SJCRH30 (cell line): ENCODE measurements around the gene EDDM13. TPM values are rescaled to one million over a fixed set of nuclear protein-coding genes. Genes with fewer than 3 reads are reported as not detected.

Experiments used
- DNase-seq, 2 experiments: peaks; one replicate each; pipeline ENCODE4 v3.0.0-alpha.2; 2015 to 2020
- H3K27ac ChIP-seq: fragments of 250-450 bp; sonication (Bioruptor Pico); 2 replicates; pipeline ENCODE4 v1.5.1; 2020; ENCODE audit warnings: mild to moderate bottlenecking, moderate library complexity
- H3K27me3 ChIP-seq: fragments of 250-450 bp; sonication (Bioruptor Pico); 2 replicates; pipeline ENCODE4 v1.5.1; 2020; ENCODE audit warnings: mild to moderate bottlenecking, moderate library complexity
- H3K36me3 ChIP-seq: fragments of 250-450 bp; sonication (Bioruptor Pico); 2 replicates; pipeline ENCODE4 v1.5.1; 2020; ENCODE audit warnings: mild to moderate bottlenecking, moderate library complexity
- H3K4me1 ChIP-seq: fragments of 250-450 bp; sonication (Bioruptor Pico); 2 replicates; pipeline ENCODE4 v1.5.1; 2020; ENCODE audit warnings: mild to moderate bottlenecking, moderate library complexity
- H3K4me3 ChIP-seq: fragments of 250-450 bp; sonication (Bioruptor Pico); 2 replicates; pipeline ENCODE4 v1.5.1; 2020; ENCODE audit warnings: mild to moderate bottlenecking, moderate library complexity
- H3K9me3 ChIP-seq: fragments of 250-450 bp; sonication (Bioruptor Pico); replicated peaks from 2 replicates; pipeline ENCODE4 v1.5.1; 2020; ENCODE audit warnings: mild to moderate bottlenecking, moderate library complexity
- total RNA-seq: library from RNA; depleted of rRNA; stranded (reverse); fragments of >200 nt; shearing (Covaris generic); gene quantifications from 2 replicates; pipeline ENCODE4 v1.2.3, GENCODE V29; 2014

Gene EDDM13
- total RNA-seq, 1 experiment from 2014 or later = not detected

DNA sequence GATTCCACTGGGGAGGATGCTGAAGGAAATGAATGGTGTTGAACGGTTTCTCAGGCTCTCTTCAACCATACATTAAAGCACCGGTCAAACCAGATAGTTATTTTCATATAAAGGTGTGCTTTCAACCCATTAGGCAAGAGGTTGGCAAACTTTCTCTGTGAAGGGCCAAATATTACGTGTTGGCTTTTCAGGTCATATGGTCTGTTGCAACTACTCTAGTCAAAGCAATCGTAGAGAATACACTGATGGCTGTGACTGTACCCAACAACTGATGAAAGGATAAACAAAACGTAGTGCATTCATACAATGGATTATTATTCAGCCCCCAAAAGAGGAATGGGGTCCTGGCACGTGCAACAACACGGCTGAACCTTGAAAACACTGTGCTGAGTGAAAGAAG lies 36.2 kb downstream of the EDDM13 start:
- no peaks in the 10 kb centered on the region; the same call in 1 of the 2 replicates for H3K36me3 ChIP-seq
- H3K27ac ChIP-seq = no peak overlapping the region
- no peak overlapping the region for H3K4me3 ChIP-seq
- no peaks in the 10 kb centered on the region for H3K4me1 ChIP-seq
- H3K9me3 ChIP-seq = no peaks in the 10 kb centered on the region
- no peaks in the 10 kb centered on the region for H3K27me3 ChIP-seq
- no peak for DNase-seq

DNA sequence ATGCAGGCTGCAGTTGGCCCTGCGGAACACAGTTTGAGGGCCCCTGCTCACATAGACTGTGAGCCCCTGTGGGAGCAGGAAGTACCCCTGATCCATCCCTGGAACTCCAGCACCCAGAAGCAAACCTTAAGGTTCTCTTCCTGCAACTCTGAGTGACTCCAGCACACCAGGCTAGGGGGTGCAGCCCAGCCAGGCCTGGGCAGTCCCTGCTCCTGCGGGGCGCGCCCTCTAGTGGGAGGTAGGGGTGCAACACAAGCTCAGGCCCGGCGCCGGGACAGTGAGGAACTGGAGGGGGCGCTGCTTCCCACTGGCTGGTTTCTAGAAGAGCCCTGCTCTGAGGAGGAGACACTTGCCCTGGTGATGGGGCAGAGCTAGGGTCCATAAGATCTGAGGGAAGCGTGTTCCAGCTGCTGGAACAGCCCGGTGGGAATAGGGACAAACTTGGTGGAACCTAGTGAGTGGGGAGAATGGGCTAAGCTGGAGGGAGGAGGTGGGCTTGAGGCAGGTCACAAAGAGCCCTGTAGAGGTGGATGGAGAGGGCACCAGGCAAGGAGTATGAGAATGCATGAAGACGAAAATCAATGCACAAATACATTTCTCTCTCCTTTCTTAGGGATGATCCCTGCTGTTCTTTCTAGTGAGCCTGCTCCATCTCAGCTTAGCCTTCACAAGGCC lies 37.1 kb downstream of the EDDM13 start:
- Histone ChIP-seq H3K4me3 (no peak overlapping the region), H3K4me1 (no peaks in the 10 kb centered on the region), H3K9me3 (no peaks in the 10 kb centered on the region), H3K27ac (no peak overlapping the region), H3K36me3 (no peaks in the 10 kb centered on the region; the same call in 1 of the 2 replicates), H3K27me3 (no peaks in the 10 kb centered on the region)
- peak; percentile 32 to 46 for DNase-seq

DNA sequence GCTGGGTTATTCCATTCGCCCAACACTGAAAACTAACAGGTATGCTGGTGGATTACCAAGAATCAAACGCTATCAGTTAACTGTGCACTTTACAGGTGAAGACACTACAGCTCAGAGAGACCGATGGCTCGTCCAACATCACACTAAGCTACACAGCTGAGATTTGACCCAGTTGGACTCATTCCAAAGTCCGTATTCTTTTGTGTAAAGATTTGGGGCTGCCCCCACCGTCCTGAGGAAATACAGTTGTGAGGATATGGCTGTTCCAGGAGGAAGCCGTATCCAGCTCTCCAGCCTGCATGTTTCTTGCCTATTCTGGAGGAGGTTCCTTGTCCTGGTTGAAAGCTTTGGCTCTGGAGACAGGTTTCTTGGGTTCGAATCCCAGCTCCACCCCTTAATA lies 37.9 kb downstream of the EDDM13 start:
- H3K4me3 ChIP-seq = no peak overlapping the region
- H3K9me3 ChIP-seq = no peaks in the 10 kb centered on the region
- H3K36me3 ChIP-seq = no peaks in the 10 kb centered on the region; the same call in 1 of the 2 replicates
- no peak overlapping the region for H3K27ac ChIP-seq
- DNase-seq = no peak
- H3K27me3 ChIP-seq = no peaks in the 10 kb centered on the region
- H3K4me1 ChIP-seq = no peaks in the 10 kb centered on the region

DNA sequence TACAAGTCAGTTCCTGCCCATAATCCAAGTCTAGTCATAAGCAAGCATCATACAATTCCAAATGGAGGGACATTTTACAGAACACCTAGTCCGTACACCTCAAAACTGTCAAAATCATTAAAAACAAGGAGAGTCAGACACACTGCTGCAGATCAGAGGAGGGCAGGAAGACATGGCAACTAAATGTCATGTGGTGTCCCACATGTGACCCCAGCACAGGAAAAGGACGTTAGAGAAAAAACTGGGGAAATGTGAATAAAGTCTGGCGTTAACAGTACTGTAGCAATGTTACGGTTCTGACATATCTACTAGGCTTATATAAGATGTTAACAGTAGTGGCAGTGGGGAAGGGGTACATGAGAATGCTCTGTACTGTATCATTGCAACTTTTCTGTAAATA lies 39.8 kb downstream of the EDDM13 start:
- Histone ChIP-seq H3K4me1 (peaks cover 3% of the 10 kb centered on the region; the same call in 1 of the 2 replicates), H3K27ac (no peak overlapping the region), H3K36me3 (no peaks in the 10 kb centered on the region; the same call in 1 of the 2 replicates), H3K27me3 (no peaks in the 10 kb centered on the region), H3K4me3 (no peak overlapping the region), H3K9me3 (no peaks in the 10 kb centered on the region)
- DNase-seq = no peak

DNA sequence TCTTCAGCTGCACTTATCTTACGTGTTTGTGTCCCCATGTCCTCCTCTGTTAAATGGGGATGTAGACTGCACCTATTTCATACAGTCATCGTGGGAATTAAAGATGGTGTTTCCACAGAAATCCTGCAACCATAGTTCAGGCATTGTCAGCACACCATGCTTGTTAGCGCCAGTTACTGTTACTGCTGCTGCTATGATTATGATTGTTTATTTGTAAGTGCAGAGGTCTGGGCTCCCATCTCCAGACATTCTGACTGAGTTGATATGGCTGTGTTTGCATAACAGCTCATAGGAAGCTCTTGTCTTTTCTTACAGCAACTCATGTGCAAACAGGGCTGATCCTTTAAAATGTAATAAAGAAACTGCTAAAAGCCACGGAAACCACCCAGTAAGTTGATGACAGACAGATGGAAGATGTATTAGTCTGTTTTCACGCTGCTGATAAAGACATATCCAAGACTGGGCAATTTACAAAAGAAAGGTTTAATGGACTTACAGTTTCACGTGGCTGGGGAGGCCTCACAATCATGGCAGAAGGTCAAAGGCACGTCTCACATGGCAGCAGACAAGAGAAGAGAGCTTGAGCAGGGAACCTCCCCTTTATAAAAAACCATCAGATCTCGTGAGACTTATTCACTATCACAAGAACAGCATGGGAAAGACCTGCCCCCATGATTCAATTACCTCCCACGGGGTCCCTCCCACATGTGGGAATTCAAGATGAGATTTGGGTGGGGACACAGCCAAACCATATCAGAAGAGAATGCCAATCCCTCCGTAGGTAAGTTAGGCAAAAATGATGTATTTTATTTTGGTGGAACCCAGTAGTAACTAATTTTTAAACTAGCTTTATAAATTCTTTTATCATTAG lies 40.5 kb downstream of the EDDM13 start:
- no peak overlapping the region for H3K27ac ChIP-seq
- no peak for DNase-seq

DNA sequence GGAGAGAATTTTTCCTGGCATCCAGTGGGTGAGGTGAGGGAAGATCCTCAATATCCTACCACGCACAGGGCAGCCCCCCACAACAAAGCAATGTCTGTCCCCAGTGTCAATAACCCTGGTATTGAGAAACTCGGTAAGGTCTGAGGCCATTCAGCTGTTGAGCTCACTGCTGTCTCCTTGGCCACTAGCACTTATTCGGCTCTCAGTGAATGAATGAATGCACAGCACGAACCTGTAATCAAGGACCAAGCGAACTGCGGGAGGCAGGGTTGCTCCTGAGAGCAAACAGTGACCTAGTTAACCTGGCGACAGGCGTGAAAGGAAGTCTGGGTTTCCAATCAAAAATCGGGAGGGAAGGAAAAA lies 41.5 kb downstream of the EDDM13 start:
- Histone ChIP-seq H3K9me3 (no peaks in the 10 kb centered on the region), H3K36me3 (no peaks in the 10 kb centered on the region; the same call in 1 of the 2 replicates), H3K4me1 (peaks cover 3% of the 10 kb centered on the region; the same call in 1 of the 2 replicates), H3K27ac (peak overlapping the region; percentile 90), H3K27me3 (no peaks in the 10 kb centered on the region), H3K4me3 (peak overlapping the region; percentile 95)
- peak; percentile 6 to 36 for DNase-seq

More for the DNA sequence above, 40.5 kb downstream of the EDDM13 start:
- Histone ChIP-seq H3K4me3 (no peak overlapping the region), H3K4me1 (peaks cover 3% of the 10 kb centered on the region; the same call in 1 of the 2 replicates), H3K27me3 (no peaks in the 10 kb centered on the region), H3K36me3 (no peaks in the 10 kb centered on the region; the same call in 1 of the 2 replicates), H3K9me3 (no peaks in the 10 kb centered on the region)

DNA sequence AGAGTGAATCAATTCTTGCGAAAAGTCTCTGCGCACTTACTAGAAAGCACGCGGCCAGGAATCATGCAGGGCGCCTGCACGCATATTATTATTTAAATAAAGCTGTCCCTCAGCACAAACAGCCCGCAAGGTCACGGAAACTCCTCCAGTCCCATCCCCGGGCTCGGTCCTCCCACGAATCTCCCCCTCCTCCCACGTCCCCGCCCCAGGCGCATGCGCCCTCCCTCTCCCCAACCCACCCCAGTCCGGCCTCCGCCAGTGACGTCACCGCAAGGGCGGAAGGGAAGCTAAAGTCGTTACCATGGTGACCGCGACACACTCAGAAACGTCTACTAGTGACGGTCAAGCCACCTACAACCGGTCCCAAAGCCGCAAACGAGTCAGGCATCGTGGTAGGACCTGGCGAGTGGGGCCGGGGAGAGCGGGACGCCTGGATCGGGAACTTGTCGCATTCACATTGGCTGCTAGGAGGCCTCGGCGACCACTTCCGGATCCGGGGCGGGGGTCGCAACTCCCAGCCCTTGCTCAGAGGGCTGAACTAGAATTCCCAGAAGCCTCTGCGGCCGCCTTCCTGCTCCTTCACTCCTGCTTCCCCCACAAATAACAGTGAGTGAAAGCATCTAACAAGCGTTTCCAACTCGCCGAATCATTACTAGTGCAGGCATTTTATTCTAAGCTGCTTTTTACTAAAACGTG lies 42.0 kb downstream of the EDDM13 start, which contains the start of gene ZSCAN5A:
Gene ZSCAN5A (minus strand): TSS at position 459 of the 696 bp plus-strand sequence. CDS start 89,793 bp downstream, outside the sequence.
- H3K36me3 ChIP-seq = no peaks in the 10 kb centered on the region
- no peaks in the 10 kb centered on the region for H3K9me3 ChIP-seq
- H3K27me3 ChIP-seq = no peaks in the 10 kb centered on the region
- peak; percentile 93 for DNase-seq
- H3K27ac ChIP-seq = peak within 1 kb of the TSS; percentile 90
- peak within 1 kb of the TSS; percentile 95 for H3K4me3 ChIP-seq
- peaks cover 3% of the 10 kb centered on the region; the same call in 1 of the 2 replicates for H3K4me1 ChIP-seq

DNA sequence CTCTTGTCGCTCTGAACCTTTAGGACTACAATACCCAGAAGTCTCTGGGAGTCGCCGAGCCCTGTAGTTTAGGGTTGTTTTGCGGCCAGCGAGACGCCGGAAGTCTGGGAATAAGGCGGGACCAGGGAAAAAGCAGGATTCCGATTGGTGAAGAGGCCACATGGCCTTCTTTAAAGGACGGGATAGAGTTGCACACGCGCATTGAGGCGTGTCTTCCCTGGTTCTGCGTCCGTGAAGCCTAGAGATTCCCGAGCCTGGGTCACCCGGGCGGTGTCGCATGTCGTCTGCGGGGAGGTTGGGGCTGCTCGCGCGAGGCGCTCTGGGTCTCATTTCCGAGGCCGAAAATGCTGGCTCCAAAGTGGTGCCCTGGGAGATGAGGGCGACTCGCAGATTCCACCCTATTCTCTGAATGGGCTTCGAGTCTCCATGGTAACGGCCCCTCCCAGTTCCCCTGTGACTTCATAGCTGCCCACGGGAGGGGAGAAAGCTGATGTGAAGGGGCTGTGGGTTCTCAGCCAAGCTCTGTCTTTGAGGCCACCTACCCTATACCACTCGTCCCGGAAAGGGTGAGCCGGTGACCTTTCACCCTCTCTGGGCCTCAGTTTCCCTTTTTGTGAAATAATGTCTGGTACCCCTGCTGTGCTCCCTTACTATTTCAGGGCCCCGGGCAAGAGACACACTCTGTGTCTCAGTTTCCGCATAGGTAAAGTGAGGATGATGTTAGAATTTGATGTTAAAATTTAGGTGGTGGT lies 42.7 kb downstream of the EDDM13 start:
- no peaks in the 10 kb centered on the region for H3K36me3 ChIP-seq
- no peaks in the 10 kb centered on the region for H3K9me3 ChIP-seq
- H3K4me3 ChIP-seq = peak overlapping the region; percentile 95
- DNase-seq = peak; percentile 91 to 97
- peaks cover 3% of the 10 kb centered on the region; the same call in 1 of the 2 replicates for H3K4me1 ChIP-seq
- peak overlapping the region; percentile 90 for H3K27ac ChIP-seq
- H3K27me3 ChIP-seq = no peaks in the 10 kb centered on the region

DNA sequence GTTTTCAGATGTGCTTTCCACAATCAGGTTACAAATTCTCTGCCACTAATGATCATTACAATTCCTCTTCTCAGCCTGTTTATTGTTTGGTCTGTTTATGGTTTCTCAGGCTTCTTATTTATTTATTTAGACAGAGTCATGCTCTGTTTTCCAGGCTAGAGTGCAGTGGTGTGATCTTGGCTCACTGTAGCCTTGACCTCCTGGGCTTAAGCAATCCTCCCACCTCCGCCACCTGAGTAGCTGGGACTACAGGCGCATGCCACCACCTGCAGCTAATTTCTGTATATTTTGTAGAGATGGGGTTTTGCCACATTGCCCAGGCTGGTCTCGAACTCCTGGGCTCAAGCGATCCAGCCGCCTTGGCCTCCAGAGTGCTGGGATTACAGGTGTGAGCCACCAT lies 44.2 kb downstream of the EDDM13 start:
- Histone ChIP-seq H3K27ac (no peak overlapping the region), H3K36me3 (no peaks in the 10 kb centered on the region), H3K27me3 (no peaks in the 10 kb centered on the region), H3K4me1 (peaks cover 3% of the 10 kb centered on the region; the same call in 1 of the 2 replicates), H3K9me3 (no peaks in the 10 kb centered on the region), H3K4me3 (no peak overlapping the region)
- no peak for DNase-seq

DNA sequence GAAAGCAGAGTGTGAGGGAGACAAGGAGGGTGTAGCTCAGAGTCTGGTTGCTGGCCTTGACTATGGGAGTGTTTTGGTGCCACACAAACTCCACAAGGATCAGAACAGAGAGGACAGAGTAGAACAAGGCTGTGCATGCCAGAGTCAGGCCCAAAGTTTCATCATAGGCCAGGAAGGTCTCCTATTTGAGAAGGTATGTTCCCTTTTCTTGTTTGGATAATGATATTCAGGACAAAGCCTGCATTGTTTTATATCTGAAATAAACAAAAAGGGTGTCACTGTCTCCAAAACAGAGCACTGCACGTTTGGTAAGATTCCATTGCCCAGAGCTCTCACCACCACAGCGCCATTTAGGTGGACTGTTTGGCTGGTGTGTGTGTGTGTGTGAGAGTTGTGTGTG lies 45.2 kb downstream of the EDDM13 start:
- no peaks in the 10 kb centered on the region for H3K9me3 ChIP-seq
- no peak for DNase-seq
- no peaks in the 10 kb centered on the region for H3K36me3 ChIP-seq
- H3K27me3 ChIP-seq = no peaks in the 10 kb centered on the region
- no peak overlapping the region for H3K4me3 ChIP-seq
- H3K4me1 ChIP-seq = peaks cover 3% of the 10 kb centered on the region; the same call in 1 of the 2 replicates
- H3K27ac ChIP-seq = no peak overlapping the region

DNA sequence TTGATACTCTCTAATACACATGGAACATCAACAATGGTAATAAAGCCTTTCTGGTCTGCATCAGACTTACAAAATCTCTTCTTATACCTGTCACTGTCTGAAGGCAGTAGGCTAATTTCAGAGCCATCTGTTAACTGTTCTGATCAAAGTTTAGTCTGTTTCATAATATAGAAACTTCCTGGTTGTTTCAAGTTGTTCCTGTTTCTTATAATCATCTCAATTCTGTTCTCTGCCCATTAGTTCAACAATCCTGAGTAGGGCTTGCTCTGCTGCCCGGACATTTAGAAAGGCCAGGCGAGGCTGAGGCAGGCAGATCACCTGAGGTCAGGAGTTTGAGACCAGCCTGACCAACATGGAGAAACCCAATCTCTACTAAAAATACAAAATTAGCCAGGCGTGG lies 47.4 kb downstream of the EDDM13 start:
- H3K27ac ChIP-seq = no peak overlapping the region
- H3K36me3 ChIP-seq = no peaks in the 10 kb centered on the region
- H3K4me3 ChIP-seq = no peak overlapping the region
- H3K4me1 ChIP-seq = peaks cover 3% of the 10 kb centered on the region; the same call in 1 of the 2 replicates
- H3K9me3 ChIP-seq = no peaks in the 10 kb centered on the region
- no peaks in the 10 kb centered on the region for H3K27me3 ChIP-seq
- no peak for DNase-seq

DNA sequence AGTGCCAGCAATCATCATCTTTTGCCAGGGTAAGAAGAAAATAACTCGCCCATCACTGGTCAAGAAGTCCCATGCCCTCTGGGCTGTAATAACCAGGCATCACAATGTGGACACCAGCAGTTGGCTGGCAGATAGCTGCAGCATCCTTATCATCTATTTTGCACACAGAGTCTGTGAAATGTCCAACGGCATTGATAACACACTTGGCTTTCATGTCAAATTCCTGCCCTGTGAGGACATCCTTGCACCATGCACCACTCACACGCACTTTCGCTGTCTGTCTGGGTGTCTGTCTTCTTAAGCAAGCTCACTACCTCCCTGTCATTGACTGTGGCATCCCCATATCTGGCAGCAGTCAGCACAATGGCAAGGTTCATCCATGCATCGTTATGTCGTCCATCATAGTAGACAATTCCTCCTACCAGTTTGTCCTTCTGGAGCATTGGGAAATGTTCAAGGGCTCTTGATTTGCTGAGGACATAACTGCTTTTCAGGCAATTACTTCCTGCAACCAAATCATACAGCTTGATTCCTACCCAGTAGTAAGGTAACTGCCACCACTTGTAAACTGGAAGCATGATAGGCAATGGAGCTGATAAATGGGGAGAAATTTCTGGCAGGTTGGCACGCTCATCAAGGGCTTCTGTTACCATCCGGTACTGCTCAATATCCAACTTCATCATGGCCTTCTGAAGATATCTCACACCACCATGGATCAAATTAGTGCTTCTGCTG lies 48.9 kb downstream of the EDDM13 start:
- H3K36me3 ChIP-seq = no peaks in the 10 kb centered on the region
- H3K4me3 ChIP-seq = no peak overlapping the region
- H3K4me1 ChIP-seq = no peaks in the 10 kb centered on the region
- no peak overlapping the region for H3K27ac ChIP-seq
- H3K27me3 ChIP-seq = no peaks in the 10 kb centered on the region
- no peak for DNase-seq
- no peaks in the 10 kb centered on the region for H3K9me3 ChIP-seq

DNA sequence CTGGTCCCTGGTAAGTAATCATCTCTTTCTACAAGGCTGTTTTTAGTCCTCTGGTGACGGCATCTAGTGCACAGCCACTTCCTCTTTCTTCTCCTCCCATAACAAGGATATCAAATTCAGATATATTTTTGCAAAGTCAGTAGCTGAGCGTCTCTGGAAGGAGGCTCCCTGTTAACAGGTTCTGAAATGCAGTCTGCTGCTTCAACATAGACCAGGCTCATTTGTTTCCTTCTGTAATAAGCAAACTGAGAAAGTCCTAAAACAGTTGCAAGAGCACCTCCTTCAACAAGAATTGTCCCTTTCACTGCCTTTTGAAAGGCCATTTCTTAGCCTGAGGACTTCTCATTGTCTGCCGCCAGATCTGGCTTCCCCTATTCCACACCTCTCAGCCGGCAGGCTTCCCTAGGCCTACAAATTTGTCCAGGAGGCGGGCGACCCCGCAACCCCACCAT lies 49.5 kb downstream of the EDDM13 start:
- Histone ChIP-seq H3K36me3 (no peaks in the 10 kb centered on the region), H3K9me3 (no peaks in the 10 kb centered on the region), H3K27ac (no peak overlapping the region), H3K4me3 (no peak overlapping the region), H3K4me1 (no peaks in the 10 kb centered on the region), H3K27me3 (no peaks in the 10 kb centered on the region)
- DNase-seq = no peak
